GM10248 (cell line): ENCODE data around the gene LMAN2L.
"Not testable (repeated sequence)": the region's sequence is repeated elsewhere in the genome, so short reads cannot be mapped to it uniquely, and the experiment has no call there.

Source experiments
- CTCF ChIA-PET: fragments of 300-600 bp; sonication (Branson Sonifier 250); formaldehyde crosslinking; extraction: SDS; loops from one replicate; lab custom pipeline; 2021; ENCODE audit warnings: antibody characterized with exemption; lab: Yijun Ruan, JAX
- POLR2A ChIA-PET: fragments of 350-650 bp; sonication (Branson Sonifier 250); formaldehyde crosslinking; extraction: SDS; loops from one replicate; lab custom pipeline; 2020; ENCODE audit warnings: antibody characterized with exemption; lab: Yijun Ruan, JAX
- DNase-seq: peaks from one replicate; pipeline ENCODE4 v3.0.0; 2012; ENCODE audit errors: extremely low spot score
- TF ChIP-seq, protein P1 (sequence below): IDR thresholded peaks from 2 replicates; pipeline ENCODE4 v1.5.1; 2012; ENCODE audit warnings: mild to moderate bottlenecking, low read depth; ENCODE audit errors: extremely low read depth, missing control alignments, control extremely low read depth

LMAN2L gene

DNA sequence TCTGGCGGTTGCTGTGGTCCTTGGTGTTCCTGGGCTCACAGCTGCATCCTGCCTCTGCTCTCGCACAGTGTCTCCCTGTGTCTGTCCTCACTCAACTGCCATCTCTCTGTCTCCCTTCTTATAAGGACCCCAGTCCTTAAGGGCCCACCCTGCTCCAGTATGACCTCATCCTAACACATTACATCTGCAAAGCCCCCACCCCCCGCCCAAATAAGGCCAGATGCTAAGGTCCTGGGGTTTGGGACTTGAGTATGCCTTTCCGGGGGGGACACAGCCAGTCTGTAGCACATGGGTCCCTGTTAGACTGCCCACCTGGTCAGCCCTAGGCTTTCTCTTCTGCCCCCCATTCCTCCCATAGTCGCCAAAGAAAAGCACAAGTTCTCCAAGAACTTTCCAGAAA, 56.6 kb downstream of the LMAN2L start:
- CTCF ChIA-PET: interaction anchor here (1.4 kb wide), 1 partner anchor 10 kb away, joined by 3 read pairs; no protein-coding TSS in a partner anchor
- TF ChIP-seq, protein P1, sequence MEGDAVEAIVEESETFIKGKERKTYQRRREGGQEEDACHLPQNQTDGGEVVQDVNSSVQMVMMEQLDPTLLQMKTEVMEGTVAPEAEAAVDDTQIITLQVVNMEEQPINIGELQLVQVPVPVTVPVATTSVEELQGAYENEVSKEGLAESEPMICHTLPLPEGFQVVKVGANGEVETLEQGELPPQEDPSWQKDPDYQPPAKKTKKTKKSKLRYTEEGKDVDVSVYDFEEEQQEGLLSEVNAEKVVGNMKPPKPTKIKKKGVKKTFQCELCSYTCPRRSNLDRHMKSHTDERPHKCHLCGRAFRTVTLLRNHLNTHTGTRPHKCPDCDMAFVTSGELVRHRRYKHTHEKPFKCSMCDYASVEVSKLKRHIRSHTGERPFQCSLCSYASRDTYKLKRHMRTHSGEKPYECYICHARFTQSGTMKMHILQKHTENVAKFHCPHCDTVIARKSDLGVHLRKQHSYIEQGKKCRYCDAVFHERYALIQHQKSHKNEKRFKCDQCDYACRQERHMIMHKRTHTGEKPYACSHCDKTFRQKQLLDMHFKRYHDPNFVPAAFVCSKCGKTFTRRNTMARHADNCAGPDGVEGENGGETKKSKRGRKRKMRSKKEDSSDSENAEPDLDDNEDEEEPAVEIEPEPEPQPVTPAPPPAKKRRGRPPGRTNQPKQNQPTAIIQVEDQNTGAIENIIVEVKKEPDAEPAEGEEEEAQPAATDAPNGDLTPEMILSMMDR: no peak
- POLR2A ChIA-PET: no interaction called here
- no peak for DNase-seq

DNA sequence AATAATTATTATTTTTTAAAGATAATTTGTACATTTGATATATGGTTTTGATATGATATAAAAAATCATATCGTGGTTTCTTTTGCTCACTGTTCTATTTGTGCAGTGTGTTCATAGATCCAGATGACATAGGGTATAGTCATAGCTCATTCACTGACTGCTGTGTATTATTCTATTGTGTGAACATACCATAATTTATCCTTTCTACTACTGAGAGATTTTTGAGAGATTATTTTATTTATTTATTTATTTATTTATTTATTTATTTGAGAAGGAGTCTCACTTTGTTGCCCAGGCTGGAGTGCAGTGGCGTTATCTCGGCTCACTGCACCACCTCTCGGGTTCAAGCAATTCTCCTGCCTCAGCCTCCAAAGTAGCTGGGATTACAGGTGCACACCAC, 58.3 kb downstream of the LMAN2L start:
- ChIA-PET CTCF (interaction anchor here (0.9 kb wide), 1 partner anchor 119 kb away, joined by 3 read pairs; no protein-coding TSS in a partner anchor), POLR2A (no interaction called here)
- TF ChIP-seq, protein P1: no peak
- DNase-seq: no peak

DNA sequence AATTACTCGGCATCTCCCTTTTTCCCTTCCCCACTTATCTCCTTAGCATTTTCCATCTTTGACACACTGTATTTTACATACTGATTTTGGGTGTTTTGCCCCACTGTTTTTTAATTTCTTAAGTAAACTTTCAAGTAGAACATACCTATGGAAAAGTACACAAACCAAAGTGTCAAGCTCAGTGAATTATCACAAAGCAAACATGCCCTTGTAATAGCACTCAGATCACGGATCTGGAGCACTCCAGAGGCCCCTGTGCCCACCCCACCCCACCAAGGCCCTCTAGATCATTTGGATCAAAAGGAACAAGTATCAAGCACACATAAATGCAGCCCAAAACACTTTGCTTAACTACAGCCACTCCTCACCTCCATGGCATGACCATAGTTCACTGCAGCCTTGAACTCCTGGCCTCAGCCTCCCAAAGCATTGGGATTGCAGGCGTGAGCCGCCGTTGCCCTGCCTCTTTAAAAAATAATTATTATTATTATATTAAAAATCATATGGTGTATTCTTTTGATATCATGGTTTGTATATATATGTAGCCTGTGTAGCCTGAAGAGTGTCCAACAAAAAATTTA, 59.2 kb downstream of the LMAN2L start:
- DNase-seq: no peak
- CTCF ChIA-PET: no interaction called here
- POLR2A ChIA-PET: no interaction called here

DNA sequence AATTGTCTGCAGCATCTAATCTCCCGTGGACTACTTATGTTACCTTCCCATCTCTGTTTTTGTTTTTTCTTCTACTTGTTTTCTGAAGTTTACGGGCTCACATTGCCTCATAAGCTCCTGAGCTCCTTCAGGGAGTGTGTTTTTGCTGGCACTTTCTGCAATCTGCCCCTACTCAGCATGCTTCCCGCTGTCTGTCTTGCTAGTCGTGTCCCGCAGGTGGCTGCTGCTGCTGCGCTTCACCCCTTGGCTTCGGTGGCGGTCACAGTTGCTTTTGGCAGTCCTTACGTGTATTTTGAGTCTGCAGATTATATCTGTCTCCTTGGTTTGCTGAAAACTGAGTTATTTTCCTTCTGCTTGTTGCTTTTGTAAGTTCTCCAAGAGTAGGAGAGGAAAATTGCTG, 60.0 kb downstream of the LMAN2L start:
- ChIA-PET CTCF (no interaction called here), POLR2A (no interaction called here)
- TF ChIP-seq, protein P1: no peak
- no peak for DNase-seq

More for the DNA sequence above, 59.2 kb downstream of the LMAN2L start:
- TF ChIP-seq, protein P1: no peak

DNA sequence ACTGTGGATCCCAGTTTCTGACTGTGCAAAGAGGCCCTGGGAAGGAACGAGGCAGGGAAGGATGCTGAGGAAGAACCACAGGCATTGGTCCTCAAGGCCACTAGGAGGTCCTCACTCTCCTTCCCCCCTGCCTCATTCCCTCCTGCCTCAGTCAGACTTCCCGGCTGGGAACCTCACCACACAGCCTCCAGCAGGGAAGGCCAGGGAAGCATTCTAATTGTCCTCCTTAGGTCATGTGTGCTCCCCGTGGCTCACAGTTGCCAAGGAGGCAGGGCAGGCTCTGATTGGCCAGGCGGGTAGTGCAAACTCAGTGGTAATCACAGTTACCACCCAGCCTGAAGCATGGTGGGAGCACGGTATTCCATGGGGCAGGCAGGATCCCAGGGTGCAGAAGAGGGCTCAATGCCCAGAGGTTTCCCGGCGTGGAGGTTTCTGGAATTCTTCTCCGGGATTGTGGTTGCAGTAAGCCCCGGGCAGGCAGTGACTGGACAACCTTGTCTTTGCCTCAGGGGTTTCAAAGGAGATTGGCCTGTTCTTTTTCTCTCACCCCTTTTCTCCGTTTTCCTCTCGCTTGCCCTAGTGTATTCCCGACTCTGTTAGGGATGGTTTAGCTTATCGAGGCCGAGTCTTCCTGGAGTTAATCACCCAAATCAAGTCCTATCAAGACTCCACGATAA, 70.2 kb downstream of the LMAN2L start:
- TF ChIP-seq, protein P1: no peak
- POLR2A ChIA-PET: no interaction called here
- no peak for DNase-seq
- CTCF ChIA-PET: no interaction called here

DNA sequence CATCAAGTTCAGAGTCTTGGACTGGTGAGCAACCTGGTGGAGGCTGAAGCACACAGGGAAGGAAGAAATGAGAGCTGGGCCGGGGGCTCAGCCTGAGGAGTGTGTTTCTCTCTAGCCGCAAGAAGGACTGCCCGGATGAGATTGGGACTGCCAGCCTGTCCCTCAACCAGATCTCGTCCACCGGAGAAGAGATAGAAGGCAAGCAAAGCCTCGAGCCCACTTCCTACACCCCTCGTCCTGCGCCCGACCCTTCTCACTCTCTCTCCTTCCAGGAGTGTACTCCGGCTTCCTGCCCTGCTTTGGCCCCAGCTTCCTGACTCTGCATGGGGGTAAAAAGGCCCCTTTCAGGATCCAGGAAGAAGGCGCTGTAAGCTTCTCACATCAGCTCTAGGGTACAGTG, 71.1 kb downstream of the LMAN2L start:
- CTCF ChIA-PET: no interaction called here
- POLR2A ChIA-PET: no interaction called here
- TF ChIP-seq, protein P1: no peak
- DNase-seq: no peak

DNA sequence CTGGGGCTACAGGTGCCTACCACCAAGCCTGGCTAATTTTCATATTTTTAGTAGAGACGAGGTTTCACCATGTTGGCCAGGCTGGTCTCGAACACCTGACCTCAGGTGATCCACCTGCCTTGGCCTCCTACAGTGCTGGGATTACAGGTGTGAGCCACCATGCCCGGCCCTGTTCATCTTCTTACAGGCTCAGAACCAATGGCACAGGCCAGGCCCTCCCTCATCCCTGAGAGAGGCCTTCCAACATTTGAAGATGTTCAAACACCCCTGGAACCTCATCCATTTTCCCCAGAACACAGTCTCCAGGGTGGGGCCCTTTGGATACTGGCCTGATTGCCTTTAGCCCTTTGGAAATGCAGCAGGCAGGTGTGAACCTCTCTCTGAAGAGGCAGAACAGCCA, 74.1 kb downstream of the LMAN2L start:
- CTCF ChIA-PET, DNase-seq, POLR2A ChIA-PET: not testable (repeated sequence)
